Activated naive CD4-positive, alpha-beta T cell treated with anti-CD3 and anti-CD28 coated beads, Interleukin-2, amount 50 U/mL, for 72 hours (primary cell): Measurements from ENCODE around the gene DEAF1. TPM values are rescaled to one million over a fixed set of nuclear protein-coding genes. Genes with fewer than 3 reads are reported as not detected.
"Not testable (repeated sequence)": the region's sequence is repeated elsewhere in the genome, so short reads cannot be mapped to it uniquely, and the experiment has no call there.

Experiments
- ATAC-seq, 2 donors: fragments of 150-1000 bp; cut with Tn5 transposase; 2 replicates each; pipeline ENCODE4 v1.10.0; 2021; ENCODE audit warnings: mild to moderate bottlenecking in 2 of 2, moderate library complexity in 2 of 2
- DNase-seq, 2 donors: peaks; one replicate each; pipeline ENCODE4 v3.0.0; 2021 to 2022; ENCODE audit warnings: low spot score in 2 of 2
- H3K27ac Mint-ChIP-seq, 2 donors: one replicate each; pipeline ENCODE4 v1.8.0; 2022; ENCODE audit warnings: mild to moderate bottlenecking in 2 of 2, mixed read lengths in 2 of 2
- H3K36me3 Mint-ChIP-seq, 2 donors: one replicate each; pipeline ENCODE4 v1.8.0; 2022; ENCODE audit warnings: mixed read lengths in 2 of 2
- H3K9me3 Mint-ChIP-seq, 2 donors: one replicate each; pipeline ENCODE4 v1.8.0; 2022; ENCODE audit warnings: mixed read lengths in 2 of 2
- total RNA-seq, 2 donors: library from RNA; stranded (reverse); gene quantifications; one replicate each; pipeline ENCODE4 v1.2.3, GENCODE V29; 2022

The DEAF1 gene
- total RNA-seq, 2 donors from 2014 or later = 50.9 to 63.5 TPM

DNA sequence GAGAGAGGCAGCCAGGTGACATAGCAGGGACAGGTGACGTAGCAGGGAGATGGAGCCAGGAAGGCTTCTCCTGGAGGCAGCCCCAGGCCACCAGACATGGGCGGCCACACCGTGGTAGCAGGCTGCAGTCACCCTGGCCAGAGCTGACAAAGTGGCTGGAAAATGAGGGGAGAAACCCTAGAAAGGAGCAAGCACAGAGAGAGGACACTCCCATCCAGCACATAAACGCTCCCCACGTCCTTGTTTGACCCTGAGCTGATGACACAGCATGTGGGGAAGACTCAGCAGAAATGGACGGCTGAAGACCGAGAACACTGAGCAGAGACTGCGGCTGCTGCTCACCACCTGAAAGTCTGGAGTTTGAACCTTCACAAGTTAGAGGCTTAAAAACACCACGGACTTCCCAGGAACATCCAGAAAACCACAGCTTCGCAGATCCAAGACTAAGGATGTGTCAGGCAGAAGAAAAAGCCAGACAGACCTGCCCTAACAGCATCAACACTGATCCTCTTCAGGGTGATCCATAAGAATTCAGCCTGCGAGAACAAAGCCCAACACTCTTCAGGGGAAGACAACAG is 29.2 kb downstream of the DEAF1 start:
- no peak for ATAC-seq
- Mint-ChIP-seq H3K9me3 (no peaks in the 10 kb centered on the region), H3K27ac (no peak overlapping the region), H3K36me3 (peaks cover 0 to 10% of the 10 kb centered on the region in 2 donors)
- no peak for DNase-seq

GRCh38 chr11:665062-665703 is 29.8 kb downstream of the DEAF1 start:
- H3K36me3 Mint-ChIP-seq = peaks cover 0 to 10% of the 10 kb centered on the region in 2 donors
- ATAC-seq (no peak), DNase-seq (no peak)
- H3K9me3 Mint-ChIP-seq = no peaks in the 10 kb centered on the region
- no peak overlapping the region for H3K27ac Mint-ChIP-seq

DNA sequence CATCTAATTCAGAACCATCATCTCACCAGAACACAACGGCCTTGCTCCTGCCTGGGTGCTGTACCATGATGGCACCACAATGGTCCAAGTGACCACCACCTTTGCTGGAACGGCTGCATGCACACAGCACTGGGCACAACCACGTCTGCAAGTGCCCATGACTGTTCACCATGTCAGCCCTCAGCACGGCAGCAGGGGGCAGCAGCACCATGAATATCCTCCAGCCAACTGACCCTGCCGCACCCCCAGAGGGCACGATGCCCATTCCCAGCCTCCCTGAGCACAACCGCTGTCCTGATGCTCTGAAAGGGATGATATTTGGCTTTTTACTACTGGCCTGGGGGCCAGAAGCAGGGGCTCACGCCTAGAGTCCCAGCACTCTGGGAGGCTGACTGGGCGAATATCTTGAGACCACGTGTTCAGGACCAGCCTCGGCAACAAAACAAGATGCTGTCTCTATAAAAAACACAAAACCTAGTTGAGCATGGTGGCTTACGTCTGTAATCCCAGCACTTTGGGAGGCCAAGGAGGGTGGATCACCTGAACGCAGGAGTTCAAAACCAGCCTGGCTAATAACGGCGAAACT is 32.2 kb downstream of the DEAF1 start:
- DNase-seq = peak in 1 of 2 donors; percentile 31
- H3K9me3 Mint-ChIP-seq = no peaks in the 10 kb centered on the region
- peak; percentile 76 to 78 for ATAC-seq
- H3K36me3 Mint-ChIP-seq = peaks cover 0 to 10% of the 10 kb centered on the region in 2 donors
- no peak overlapping the region for H3K27ac Mint-ChIP-seq

GRCh38 chr11:660681-661444 is 34.2 kb downstream of the DEAF1 start:
- no peak for ATAC-seq
- H3K9me3 Mint-ChIP-seq = no peaks in the 10 kb centered on the region

GRCh38 chr11:660281-660680 is 34.7 kb downstream of the DEAF1 start:
- DNase-seq (no peak), ATAC-seq (no peak)
- no peak overlapping the region for H3K27ac Mint-ChIP-seq
- peaks cover 0 to 7% of the 10 kb centered on the region in 2 donors for H3K36me3 Mint-ChIP-seq
- H3K9me3 Mint-ChIP-seq = no peaks in the 10 kb centered on the region

More at GRCh38 chr11:660681-661444, 34.2 kb downstream of the DEAF1 start:
- peaks cover 0 to 10% of the 10 kb centered on the region in 2 donors for H3K36me3 Mint-ChIP-seq
- no peak overlapping the region for H3K27ac Mint-ChIP-seq
- no peak for DNase-seq

DNA sequence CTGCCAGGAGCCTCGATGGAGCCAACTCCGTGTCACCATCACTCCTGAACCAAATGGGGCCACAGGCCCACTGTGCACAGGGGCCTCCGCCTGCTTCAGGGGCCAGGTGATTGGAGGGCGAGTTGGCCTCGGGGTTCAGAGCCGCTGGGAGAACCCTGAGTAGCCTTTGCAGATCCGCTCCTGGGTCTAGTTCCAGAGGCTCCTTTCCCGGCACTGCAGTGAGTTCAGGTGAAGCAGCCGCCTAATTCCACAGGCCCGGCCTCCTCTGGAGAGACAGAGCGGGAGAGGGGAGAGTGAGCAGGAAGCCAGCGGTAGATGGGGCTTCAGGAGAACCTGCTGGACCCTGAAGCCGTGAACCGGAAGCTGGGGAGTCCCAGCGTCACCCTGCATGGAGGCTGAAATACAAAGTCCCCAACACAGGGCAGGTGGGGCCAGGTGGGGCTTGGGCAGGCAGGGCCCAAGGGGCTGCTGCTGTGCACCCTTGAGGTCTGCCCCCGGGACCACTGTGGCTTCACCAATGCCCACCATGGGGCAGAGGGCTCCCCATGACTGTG is 35.4 kb downstream of the DEAF1 start:
- no peak for DNase-seq
- ATAC-seq = no peak
- Mint-ChIP-seq H3K9me3 (no peaks in the 10 kb centered on the region), H3K36me3 (peaks cover 0 to 5% of the 10 kb centered on the region in 2 donors), H3K27ac (no peak overlapping the region)

GRCh38 chr11:657691-658126 is 37.3 kb downstream of the DEAF1 start:
- Mint-ChIP-seq H3K36me3 (peaks cover 0 to 2% of the 10 kb centered on the region in 2 donors), H3K27ac (no peak overlapping the region), H3K9me3 (no peaks in the 10 kb centered on the region)
- DNase-seq (no peak), ATAC-seq (no peak)

- Mint-ChIP-seq H3K27ac (no peak overlapping the region), H3K9me3 (no peaks in the 10 kb centered on the region), H3K36me3 (no peaks in the 10 kb centered on the region)
- DNase-seq (no peak), ATAC-seq (no peak)
Observed at GRCh38 chr11:656866-657265, 38.2 kb downstream of the DEAF1 start.

GRCh38 chr11:656426-656825 is 38.6 kb downstream of the DEAF1 start:
- Mint-ChIP-seq H3K9me3 (no peaks in the 10 kb centered on the region), H3K27ac (no peak overlapping the region)
- ATAC-seq = no peak

GRCh38 chr11:655036-655726 is 39.8 kb downstream of the DEAF1 start:
- Mint-ChIP-seq H3K36me3 (no peaks in the 10 kb centered on the region), H3K9me3 (no peaks in the 10 kb centered on the region), H3K27ac (no peak overlapping the region)
- no peak for DNase-seq
- ATAC-seq = no peak

More at GRCh38 chr11:656426-656825, 38.6 kb downstream of the DEAF1 start:
- no peaks in the 10 kb centered on the region for H3K36me3 Mint-ChIP-seq
- DNase-seq = no peak

GRCh38 chr11:654444-654843 is 40.6 kb downstream of the DEAF1 start:
- not testable (repeated sequence) for H3K9me3 Mint-ChIP-seq, ATAC-seq, H3K27ac Mint-ChIP-seq, H3K36me3 Mint-ChIP-seq, DNase-seq

GRCh38 chr11:653837-654236 is 41.2 kb downstream of the DEAF1 start:
- no peak for ATAC-seq
- H3K9me3 Mint-ChIP-seq = no peaks in the 10 kb centered on the region
- DNase-seq = no peak
- H3K27ac Mint-ChIP-seq = no peak overlapping the region
- H3K36me3 Mint-ChIP-seq = no peaks in the 10 kb centered on the region

GRCh38 chr11:653136-653535 is 41.9 kb downstream of the DEAF1 start:
- DNase-seq, ATAC-seq, H3K27ac Mint-ChIP-seq, H3K36me3 Mint-ChIP-seq, H3K9me3 Mint-ChIP-seq: not testable (repeated sequence)

- DNase-seq = no peak
- no peaks in the 10 kb centered on the region for H3K9me3 Mint-ChIP-seq
- ATAC-seq = no peak
- H3K27ac Mint-ChIP-seq = no peak overlapping the region
- no peaks in the 10 kb centered on the region for H3K36me3 Mint-ChIP-seq
Observed at GRCh38 chr11:650482-650881, 44.5 kb downstream of the DEAF1 start.

DNA sequence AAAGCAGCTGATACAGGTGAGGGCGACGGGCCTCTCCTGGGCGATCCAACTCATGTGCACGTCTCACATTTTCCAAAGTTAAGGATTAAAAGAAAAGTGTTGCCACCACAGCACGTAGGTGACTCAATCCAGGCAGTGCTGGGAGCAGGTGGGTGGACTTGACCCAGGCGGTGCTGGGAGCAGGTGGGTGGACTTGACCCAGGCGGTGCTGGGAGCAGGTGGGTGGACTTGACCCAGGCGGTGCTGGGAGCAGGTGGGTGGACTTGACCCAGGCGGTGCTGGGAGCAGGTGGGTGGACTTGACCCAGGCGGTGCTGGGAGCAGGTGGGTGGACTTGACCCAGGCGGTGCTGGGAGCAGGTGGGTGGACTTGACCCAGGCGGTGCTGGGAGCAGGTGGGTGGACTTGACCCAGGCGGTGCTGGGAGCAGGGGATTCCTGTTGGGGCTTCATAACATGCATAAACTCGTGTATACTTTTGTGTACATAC is 47.3 kb downstream of the DEAF1 start:
- not testable (repeated sequence) for DNase-seq, H3K27ac Mint-ChIP-seq, ATAC-seq, H3K36me3 Mint-ChIP-seq, H3K9me3 Mint-ChIP-seq

GRCh38 chr11:646214-646613 is 48.8 kb downstream of the DEAF1 start:
- no peaks in the 10 kb centered on the region for H3K9me3 Mint-ChIP-seq
- no peak overlapping the region for H3K27ac Mint-ChIP-seq
- no peaks in the 10 kb centered on the region for H3K36me3 Mint-ChIP-seq
- DNase-seq = no peak
- no peak for ATAC-seq
